Uterus (tissue), 2 donors: ENCODE data around the gene PKP4.

Experiments used
- CTCF ChIP-seq, 4 experiments: fragments of 200-600 bp in 2 of 4; fragments of 450-650 bp in 2 of 4; sonication (generic) in 2 of 4; IDR thresholded peaks; one replicate each; pipeline ENCODE4 v1.5.1; 2016 to 2019; ENCODE audit warnings: antibody characterized with exemption in 4 of 4, mild to moderate bottlenecking in 2 of 4, moderate library complexity in 1 of 4
- POLR2A ChIP-seq, 2 donors: fragments of 450-650 bp; IDR thresholded peaks; one replicate each; pipeline ENCODE4 v1.6.1; 2016; ENCODE audit warnings: antibody characterized with exemption in 2 of 2, mild to moderate bottlenecking in 1 of 2, moderate library complexity in 1 of 2

GRCh38 chr2:158511706-158512105, 55.0 kb downstream of the PKP4 start:
- TF ChIP-seq POLR2A (IDR thresholded peaks at IDR 0.05) (no peak), CTCF (IDR thresholded peaks at IDR 0.05) (no peak)
